Neuronal stem cell (in vitro differentiated cells): ENCODE data around the gene TM4SF5.
A peak's percentile ranks its signal among the peaks of the same experiment; 100 is the strongest.

Experiments used
- DNase-seq: peaks from one replicate; pipeline ENCODE4 v3.0.0-alpha.2; 2013; ENCODE audit warnings: low spot score
- H2AFZ ChIP-seq: one replicate; pipeline ENCODE4 v1.6.1; 2013; ENCODE audit warnings: mild to moderate bottlenecking, low read length, inconsistent platforms
- H2AK5ac ChIP-seq: 2 replicates; pipeline ENCODE4 v1.6.1; 2013; ENCODE audit warnings: low read depth, mild to moderate bottlenecking, inconsistent platforms, low read length, moderate library complexity, mixed read lengths
- H2BK120ac ChIP-seq: 2 replicates; pipeline ENCODE4 v1.6.1; 2013; ENCODE audit warnings: low read depth, mild to moderate bottlenecking, inconsistent platforms, low read length, moderate library complexity, mixed read lengths
- H2BK12ac ChIP-seq: one replicate; pipeline ENCODE4 v1.6.1; 2013; ENCODE audit warnings: low read length, inconsistent platforms
- H2BK15ac ChIP-seq: 2 replicates; pipeline ENCODE4 v1.6.1; 2013; ENCODE audit warnings: mild to moderate bottlenecking, low read length, inconsistent platforms, mixed read lengths
- H2BK5ac ChIP-seq: one replicate; pipeline ENCODE4 v1.6.1; 2013; ENCODE audit warnings: inconsistent platforms, mild to moderate bottlenecking, low read length, moderate library complexity
- H3K14ac ChIP-seq: one replicate; pipeline ENCODE4 v1.6.1; 2013; ENCODE audit warnings: low read length, inconsistent platforms
- H3K18ac ChIP-seq: 2 replicates; pipeline ENCODE4 v1.6.1; 2013; ENCODE audit warnings: low read length, inconsistent platforms
- H3K23ac ChIP-seq: 2 replicates; pipeline ENCODE4 v1.6.1; 2013; ENCODE audit warnings: low read depth, mild to moderate bottlenecking, mixed read lengths, low read length, inconsistent platforms; ENCODE audit not compliant: poor library complexity
- H3K27ac ChIP-seq: replicated peaks from 3 replicates; pipeline ENCODE4 v1.5.1; 2013; ENCODE audit warnings: low read length, inconsistent platforms
- H3K27me3 ChIP-seq, 3 experiments: 2 replicates each; pipeline ENCODE4 v1.6.1; 2013; ENCODE audit warnings: low read length in 3 of 3, mild to moderate bottlenecking in 2 of 3, inconsistent platforms in 1 of 3, low read depth in 1 of 3, mixed read lengths in 1 of 3, moderate library complexity in 1 of 3; ENCODE audit not compliant: control insufficient read depth in 3 of 3, insufficient read depth in 3 of 3
- H3K36me3 ChIP-seq, 2 donors: replicated peaks in 1 of 2; 2 replicates each; pipeline ENCODE4 v1.6.1; 2013; ENCODE audit warnings: low read length in 2 of 2; ENCODE audit not compliant: control insufficient read depth in 2 of 2, insufficient read depth in 2 of 2
- H3K4ac ChIP-seq: 2 replicates; pipeline ENCODE4 v1.6.1; 2013; ENCODE audit warnings: inconsistent platforms, mild to moderate bottlenecking, low read length, moderate library complexity
- H3K4me1 ChIP-seq, 2 donors: 1 replicate in 1 of 2; 2 replicates in 1 of 2; pipeline ENCODE4 v1.6.1; 2013; ENCODE audit warnings: low read length in 2 of 2, low read depth in 1 of 2; ENCODE audit not compliant: control insufficient read depth in 2 of 2, insufficient read depth in 1 of 2
- H3K4me2 ChIP-seq: one replicate; pipeline ENCODE4 v1.6.1; 2013; ENCODE audit warnings: mild to moderate bottlenecking, low read length, inconsistent platforms; ENCODE audit not compliant: insufficient read depth, poor library complexity, severe bottlenecking
- H3K4me3 ChIP-seq, 2 donors: 2 replicates each; pipeline ENCODE4 v1.5.1; 2013; ENCODE audit warnings: low read length in 2 of 2, mild to moderate bottlenecking in 2 of 2, inconsistent platforms in 1 of 2, moderate library complexity in 1 of 2
- H3K79me1 ChIP-seq: one replicate; pipeline ENCODE4 v1.6.1; 2013; ENCODE audit warnings: low read depth, mild to moderate bottlenecking, inconsistent platforms, low read length, moderate library complexity
- H3K9ac ChIP-seq: one replicate; pipeline ENCODE4 v1.6.1; 2013; ENCODE audit warnings: mild to moderate bottlenecking, low read depth, low read length, inconsistent platforms; ENCODE audit not compliant: poor library complexity
- H3K9me3 ChIP-seq, 2 donors: replicated peaks in 1 of 2; 2 replicates each; pipeline versions ENCODE3 to v1.6.1; 2013; ENCODE audit warnings: low read length in 2 of 2, mild to moderate bottlenecking in 2 of 2, inconsistent platforms in 1 of 2, low read depth in 1 of 2, mixed read lengths in 1 of 2, moderate library complexity in 1 of 2; ENCODE audit not compliant: control insufficient read depth in 2 of 2, insufficient read depth in 1 of 2
- H4K8ac ChIP-seq: one replicate; pipeline ENCODE4 v1.6.1; 2013; ENCODE audit warnings: low read depth, mild to moderate bottlenecking, inconsistent platforms, low read length, moderate library complexity
- H4K91ac ChIP-seq: one replicate; pipeline ENCODE4 v1.6.1; 2013; ENCODE audit warnings: low read length, low read depth, mild to moderate bottlenecking, inconsistent platforms; ENCODE audit not compliant: poor library complexity
- WGBS, 2 donors: extraction: QIAGEN DNeasy Blood & Tissue Kit; methylation state at CpG; one replicate each; pipeline ENCODE4 v1.1.7; 2013; ENCODE audit warnings: missing lambda C conversion rate in 2 of 2, mixed read lengths in 1 of 2; ENCODE audit not compliant: insufficient read length in 2 of 2, insufficient replicate concordance in 1 of 2; ENCODE audit errors: extremely low coverage in 2 of 2; 5-methylcytosine and 5-hydroxymethylcytosine counted together

The TM4SF5 gene

DNA sequence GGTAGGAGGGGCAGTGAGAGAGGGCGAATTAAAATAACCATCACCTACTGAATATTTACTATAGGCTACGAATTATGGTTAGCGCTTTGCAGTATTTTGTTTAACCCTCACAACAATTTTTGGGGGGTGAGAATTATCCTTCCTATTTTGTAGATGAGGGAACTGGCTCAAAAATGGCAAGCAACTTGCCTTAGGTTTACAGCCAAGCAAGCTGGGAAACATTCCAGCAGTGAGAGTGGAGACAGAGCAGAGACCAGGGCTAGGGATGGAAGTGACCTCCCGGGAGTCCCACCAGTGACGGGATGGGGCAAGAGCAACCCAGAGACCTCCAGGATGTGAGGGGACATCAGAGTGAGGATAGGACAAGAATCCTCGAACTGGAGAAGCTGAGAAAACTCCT is 14.8 kb downstream of the TM4SF5 start:
- peaks cover 0 to 14% (median 4%) of the 10 kb centered on the region in 3 experiments for H3K27me3 ChIP-seq
- H3K36me3 ChIP-seq = no peaks in the 10 kb centered on the region
- H3K79me1 ChIP-seq = peaks cover 2% of the 10 kb centered on the region
- no peak overlapping the region for H3K23ac ChIP-seq
- H3K9ac ChIP-seq = no peak overlapping the region
- H2BK12ac ChIP-seq = no peak overlapping the region
- H2BK5ac ChIP-seq = no peak overlapping the region
- H3K4me1 ChIP-seq = peaks cover 4 to 12% of the 10 kb centered on the region in 2 donors
- no peak overlapping the region for H3K14ac ChIP-seq
- no peak overlapping the region for H2AK5ac ChIP-seq
- no peak overlapping the region for H2BK120ac ChIP-seq
- no peak overlapping the region for H2BK15ac ChIP-seq
- no peak overlapping the region for H3K4ac ChIP-seq
- no peak overlapping the region for H3K27ac ChIP-seq
- H3K4me2 ChIP-seq = no peak overlapping the region
- H4K91ac ChIP-seq = no peak overlapping the region
- H3K4me3 ChIP-seq = no peak overlapping the region
- H3K9me3 ChIP-seq = no peaks in the 10 kb centered on the region
- DNase-seq = no peak
- no CpG with 5 or more reads among the region's 6 CpGs for WGBS, 2 donors
- H4K8ac ChIP-seq = no peak overlapping the region
- H3K18ac ChIP-seq = no peak overlapping the region
- no peak overlapping the region for H2AFZ ChIP-seq

DNA sequence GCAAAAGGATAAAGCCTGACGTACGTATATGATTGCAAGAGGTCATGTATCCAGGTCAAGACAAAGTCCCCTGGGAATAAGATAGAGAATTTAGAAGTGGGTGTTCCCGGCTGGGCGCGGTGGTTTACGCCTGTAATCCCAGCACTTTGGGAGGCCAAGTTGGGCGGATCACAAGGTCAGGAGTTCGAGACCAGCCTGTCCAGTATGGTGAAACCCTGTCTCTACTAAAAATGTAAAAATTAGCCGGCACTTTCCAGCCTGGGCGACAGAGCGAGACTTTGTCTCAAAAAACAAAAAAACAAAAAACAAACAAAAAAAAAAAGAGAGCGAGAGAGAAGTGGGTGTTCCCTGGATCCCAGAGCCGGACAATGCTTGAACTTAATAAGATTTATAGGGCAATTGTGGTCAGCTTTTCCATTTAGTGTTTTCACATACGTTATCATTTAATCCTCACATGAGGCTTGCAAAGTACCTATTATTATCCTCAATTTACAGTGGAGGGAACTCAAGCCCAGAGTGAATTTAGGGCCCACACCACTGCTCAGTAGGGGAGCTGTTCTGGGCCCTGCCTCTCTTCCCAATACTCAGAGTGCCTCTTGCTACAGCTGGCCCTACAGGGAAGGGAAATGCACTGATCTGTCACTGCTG is 16.6 kb downstream of the TM4SF5 start:
- Histone ChIP-seq H4K91ac (no peak overlapping the region), H3K79me1 (peaks cover 2% of the 10 kb centered on the region), H3K4me3 (peak overlapping the region in 1 of 2 donors; percentile 90), H4K8ac (no peak overlapping the region), H3K18ac (peak overlapping the region; percentile 2), H3K9me3 (no peaks in the 10 kb centered on the region), H3K4me1 (peaks cover 4 to 12% of the 10 kb centered on the region in 2 donors), H2BK120ac (no peak overlapping the region), H3K27ac (no peak overlapping the region), H2BK15ac (no peak overlapping the region), H3K27me3 (peaks cover 0 to 14% (median 4%) of the 10 kb centered on the region in 3 experiments), H2AK5ac (no peak overlapping the region), H2BK12ac (no peak overlapping the region), H2AFZ (no peak overlapping the region), H3K4ac (no peak overlapping the region), H3K36me3 (no peaks in the 10 kb centered on the region), H3K4me2 (peak overlapping the region; percentile 98), H2BK5ac (no peak overlapping the region), H3K14ac (no peak overlapping the region), H3K23ac (peak overlapping the region; percentile 53), H3K9ac (no peak overlapping the region)
- DNase-seq = no peak
- WGBS, 2 donors = no CpG with 5 or more reads among the region's 14 CpGs

DNA sequence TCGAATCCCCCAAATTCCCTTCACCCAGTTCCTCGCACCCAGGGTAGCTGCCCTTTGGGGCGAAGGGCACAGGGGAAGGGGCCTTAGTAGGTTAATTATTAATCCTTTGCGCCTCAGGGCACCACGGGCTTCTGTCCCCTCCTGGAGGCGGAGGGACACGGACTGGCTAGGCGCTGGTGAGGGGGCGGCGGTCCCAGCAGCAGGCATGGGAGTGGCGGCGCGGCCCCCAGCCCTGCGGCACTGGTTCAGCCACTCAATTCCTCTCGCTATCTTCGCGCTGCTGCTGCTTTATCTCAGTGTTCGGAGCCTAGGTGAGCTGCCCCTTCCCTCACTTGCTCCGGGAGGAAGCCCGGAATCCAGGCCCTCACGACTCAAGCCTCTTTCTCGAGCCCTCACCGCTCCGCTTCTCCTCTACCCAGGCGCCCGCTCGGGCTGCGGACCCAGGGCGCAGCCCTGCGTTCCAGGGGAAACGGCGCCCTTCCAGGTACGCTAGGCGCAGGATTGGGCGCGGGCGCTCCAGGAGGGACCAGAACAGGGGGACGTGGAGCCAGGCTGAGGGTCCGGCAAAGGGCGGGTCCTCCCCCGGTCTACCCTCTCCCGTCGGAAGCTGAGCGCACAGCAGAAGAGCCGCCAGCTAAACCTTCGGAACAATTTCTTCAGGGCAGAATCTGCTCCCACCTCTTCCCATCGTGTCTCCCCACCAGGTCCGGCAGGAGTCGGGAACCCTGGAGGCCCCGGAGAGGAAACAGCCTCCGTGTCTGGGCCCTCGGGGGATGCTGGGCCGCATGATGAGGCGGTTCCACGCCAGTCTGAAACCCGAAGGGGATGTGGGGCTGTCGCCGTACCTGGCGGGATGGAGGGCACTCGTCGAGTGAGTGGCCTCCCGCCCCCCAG is 17.4 kb downstream of the TM4SF5 start, which contains the start of gene GLTPD2:
Gene GLTPD2, plus strand, starts transcription at position 158 of the 894 bp plus-strand sequence. Its CDS starts 48 bp downstream, at position 206.
- Histone ChIP-seq H3K36me3 (no peaks in the 10 kb centered on the region), H3K23ac (peak within 1 kb of the TSS; percentile 85), H3K4me1 (peaks cover 4 to 12% of the 10 kb centered on the region in 2 donors), H3K4me3 (peak within 1 kb of the TSS; percentile 47 to 90), H2BK15ac (peak within 1 kb of the TSS; percentile 49), H3K4ac (peak within 1 kb of the TSS; percentile 53), H2AFZ (peak within 1 kb of the TSS; percentile 96), H3K79me1 (peaks cover 2% of the 10 kb centered on the region), H3K9me3 (no peaks in the 10 kb centered on the region), H2AK5ac (peak within 1 kb of the TSS; percentile 93), H4K91ac (no peak within 1 kb of the TSS), H2BK5ac (peak within 1 kb of the TSS; percentile 75), H4K8ac (no peak within 1 kb of the TSS), H3K27me3 (peaks cover 0 to 14% (median 4%) of the 10 kb centered on the region in 3 experiments), H3K18ac (peak within 1 kb of the TSS; percentile 100), H3K4me2 (peak within 1 kb of the TSS; percentile 98), H3K9ac (peak within 1 kb of the TSS; percentile 91), H3K14ac (peak within 1 kb of the TSS; percentile 97), H3K27ac (peak within 1 kb of the TSS; percentile 75), H2BK12ac (peak within 1 kb of the TSS; percentile 84), H2BK120ac (no peak within 1 kb of the TSS)
- WGBS, 2 donors = no CpG with 5 or more reads among the region's 62 CpGs
- peak; percentile 29 for DNase-seq

DNA sequence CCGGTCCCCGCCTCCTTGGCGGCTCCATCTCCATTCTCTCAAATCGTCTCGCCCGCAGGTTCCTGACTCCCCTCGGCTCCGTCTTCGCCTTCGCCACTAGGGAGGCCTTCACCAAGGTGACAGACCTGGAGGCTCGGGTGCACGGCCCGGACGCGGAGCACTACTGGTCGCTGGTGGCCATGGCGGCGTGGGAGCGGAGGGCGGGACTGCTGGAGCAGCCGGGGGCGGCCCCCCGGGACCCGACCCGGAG is 17.9 kb downstream of the TM4SF5 start:
- peak overlapping the region; percentile 49 for H2BK15ac ChIP-seq
- peak overlapping the region; percentile 97 for H3K14ac ChIP-seq
- H2BK120ac ChIP-seq = no peak overlapping the region
- peak overlapping the region; percentile 98 for H3K4me2 ChIP-seq
- H3K36me3 ChIP-seq = no peaks in the 10 kb centered on the region
- H2AK5ac ChIP-seq = peak overlapping the region; percentile 93
- H2BK12ac ChIP-seq = peak overlapping the region; percentile 84
- DNase-seq = no peak
- H3K79me1 ChIP-seq = peaks cover 2% of the 10 kb centered on the region
- H2AFZ ChIP-seq = peak overlapping the region; percentile 96
- H3K4ac ChIP-seq = peak overlapping the region; percentile 53
- peak overlapping the region; percentile 75 for H2BK5ac ChIP-seq
- peak overlapping the region; percentile 91 for H3K9ac ChIP-seq
- H4K8ac ChIP-seq = no peak overlapping the region
- peak overlapping the region; percentile 75 for H3K27ac ChIP-seq
- peak overlapping the region; percentile 85 for H3K23ac ChIP-seq
- no CpG with 5 or more reads among the region's 25 CpGs for WGBS, 2 donors
- no peaks in the 10 kb centered on the region for H3K9me3 ChIP-seq
- H3K4me1 ChIP-seq = peaks cover 4 to 12% of the 10 kb centered on the region in 2 donors
- H3K18ac ChIP-seq = peak overlapping the region; percentile 100
- no peak overlapping the region for H4K91ac ChIP-seq
- peak overlapping the region; percentile 47 to 90 for H3K4me3 ChIP-seq
- H3K27me3 ChIP-seq = peaks cover 0 to 14% (median 4%) of the 10 kb centered on the region in 3 experiments
